Endodermal cell (in vitro differentiated cells): ENCODE results near the gene FCN1. TPM values are rescaled to one million over a fixed set of nuclear protein-coding genes. Genes with fewer than 3 reads are reported as not detected.
"Not testable (repeated sequence)": the region's sequence is repeated elsewhere in the genome, so short reads cannot be mapped to it uniquely, and the experiment has no call there.

Experiments used
- DNase-seq: peaks from one replicate; pipeline ENCODE4 v3.0.0-alpha.2; 2017
- H3K27ac ChIP-seq: 2 replicates; pipeline ENCODE4 v1.5.1; 2013; ENCODE audit warnings: mild to moderate bottlenecking, low read depth, low read length, moderate library complexity
- H3K27me3 ChIP-seq: 2 replicates; pipeline ENCODE4 v1.6.1; 2013; ENCODE audit warnings: mild to moderate bottlenecking, low read length, moderate library complexity; ENCODE audit not compliant: insufficient read depth, control insufficient read depth, poor library complexity, severe bottlenecking
- H3K36me3 ChIP-seq: 2 replicates; pipeline ENCODE4 v1.7.0; 2013; ENCODE audit warnings: mild to moderate bottlenecking, low read length, moderate library complexity; ENCODE audit not compliant: control insufficient read depth, insufficient read depth
- H3K4me1 ChIP-seq: one replicate; pipeline ENCODE4 v1.7.0; 2013; ENCODE audit warnings: low read length; ENCODE audit not compliant: control insufficient read depth, insufficient read depth
- H3K4me3 ChIP-seq: 2 replicates; pipeline ENCODE4 v1.5.1; 2013; ENCODE audit warnings: mild to moderate bottlenecking, low read length, moderate library complexity
- H3K9ac ChIP-seq: 2 replicates; pipeline ENCODE4 v1.6.1; 2013; ENCODE audit warnings: mild to moderate bottlenecking, low read length, moderate library complexity; ENCODE audit not compliant: poor library complexity, severe bottlenecking; ENCODE audit errors: extremely low read depth
- H3K9me3 ChIP-seq: 2 replicates; pipeline ENCODE4 v1.6.1; 2013; ENCODE audit warnings: mild to moderate bottlenecking, low read length, moderate library complexity; ENCODE audit not compliant: control insufficient read depth
- H3K27ac Mint-ChIP-seq: 2 replicates; pipeline ENCODE4 v1.8.0; 2020; ENCODE audit warnings: mixed read lengths
- H3K27me3 Mint-ChIP-seq: 2 replicates; pipeline ENCODE4 v1.8.0; 2021; ENCODE audit warnings: mild to moderate bottlenecking, mixed read lengths; ENCODE audit not compliant: insufficient read depth
- H3K36me3 Mint-ChIP-seq: 2 replicates; pipeline ENCODE4 v1.8.0; 2020; ENCODE audit warnings: low read depth, mixed read lengths
- H3K4me1 Mint-ChIP-seq: 2 replicates; pipeline ENCODE4 v1.8.0; 2020; ENCODE audit warnings: mixed read lengths
- H3K4me3 Mint-ChIP-seq: 2 replicates; pipeline ENCODE4 v1.8.0; 2020; ENCODE audit warnings: mild to moderate bottlenecking, moderate library complexity, mixed read lengths
- H3K9me3 Mint-ChIP-seq: 2 replicates; pipeline ENCODE4 v1.8.0; 2020; ENCODE audit warnings: mild to moderate bottlenecking, mixed read lengths
- CTCF ChIP-seq: fragments of 200-600 bp; sonication (generic); conservative IDR thresholded peaks from 2 replicates; pipeline ENCODE4 v1.5.0; 2021; ENCODE audit warnings: antibody characterized with exemption, mild to moderate bottlenecking
- WGBS, 2 experiments: methylation state at CpG; one replicate each; pipeline versions ENCODE4 v1.1.5 to v1.1.7; 2013; ENCODE audit warnings: missing lambda C conversion rate in 2 of 2, mixed read lengths in 1 of 2; ENCODE audit not compliant: insufficient coverage in 1 of 2, insufficient read length in 1 of 2; 5-methylcytosine and 5-hydroxymethylcytosine counted together
- total RNA-seq, 2 donors: library from RNA; stranded (reverse); fragmentation: NEBNext Ultra II Directional in 1 of 2; extraction: Animal tissue kit (Norgen Biotek cat#: 25700) in 1 of 2; gene quantifications; 2 replicates in 1 of 2; 3 replicates in 1 of 2; pipeline ENCODE4 v1.2.1, GENCODE V29; 2021

The FCN1 gene
- total RNA-seq, 2 donors from 2014 or later: not detected

GRCh38 chr9:134858051-134858841 is 59.5 kb downstream of the FCN1 start:
- no peaks in the 10 kb centered on the region for H3K4me1 Mint-ChIP-seq
- H3K27ac Mint-ChIP-seq: no peak overlapping the region
- Histone ChIP-seq H3K4me3 (no peak overlapping the region), H3K27me3 (no peaks in the 10 kb centered on the region), H3K9me3 (no peaks in the 10 kb centered on the region), H3K27ac (no peak overlapping the region), H3K9ac (no peak overlapping the region), H3K36me3 (no peaks in the 10 kb centered on the region), H3K4me1 (no peaks in the 10 kb centered on the region)
- no peaks in the 10 kb centered on the region for H3K27me3 Mint-ChIP-seq
- no peak overlapping the region for H3K4me3 Mint-ChIP-seq
- TF ChIP-seq CTCF: no peak
- peaks cover 8% of the 10 kb centered on the region for H3K9me3 Mint-ChIP-seq
- no peaks in the 10 kb centered on the region for H3K36me3 Mint-ChIP-seq
- peak; percentile 43 for DNase-seq
- 82 to 85% methylated on average over 10 to 11 of the region's 11 CpGs for WGBS, 2 experiments

- H3K4me1 Mint-ChIP-seq, H3K36me3 Mint-ChIP-seq, H3K9me3 ChIP-seq, H3K27me3 Mint-ChIP-seq, H3K36me3 ChIP-seq, H3K9me3 Mint-ChIP-seq, H3K4me3 Mint-ChIP-seq, H3K27ac ChIP-seq, H3K27ac Mint-ChIP-seq, H3K4me1 ChIP-seq, H3K4me3 ChIP-seq, H3K9ac ChIP-seq, DNase-seq, H3K27me3 ChIP-seq: not testable (repeated sequence)
- 88 to 100% methylated on average over 1 to 2 of the region's 2 CpGs for WGBS, 2 experiments
Measured at GRCh38 chr9:134857451-134857850, 60.3 kb downstream of the FCN1 start.

- no peaks in the 10 kb centered on the region for H3K27me3 ChIP-seq
- no peaks in the 10 kb centered on the region for H3K27me3 Mint-ChIP-seq
Measured at GRCh38 chr9:134855900-134856377, 61.8 kb downstream of the FCN1 start.

More at GRCh38 chr9:134855900-134856377, 61.8 kb downstream of the FCN1 start:
- Histone ChIP-seq H3K36me3 (no peaks in the 10 kb centered on the region), H3K4me3 (no peak overlapping the region), H3K9me3 (peaks cover 7% of the 10 kb centered on the region), H3K4me1 (no peaks in the 10 kb centered on the region), H3K9ac (no peak overlapping the region), H3K27ac (no peak overlapping the region)
- TF ChIP-seq CTCF: no peak
- 86 to 93% methylated on average over 3 to 8 of the region's 9 CpGs for WGBS, 2 experiments
- Mint-ChIP-seq H3K9me3 (peaks cover 6% of the 10 kb centered on the region), H3K36me3 (no peaks in the 10 kb centered on the region), H3K4me3 (no peak overlapping the region), H3K27ac (peak overlapping the region; percentile 3), H3K4me1 (no peaks in the 10 kb centered on the region)
- DNase-seq: no peak

Other genes starting within 250 kb of the FCN1 start
- gene FCN2, start 37.1 kb downstream of the FCN1 start, total RNA-seq: not detected
- gene OLFM1, start 169.8 kb upstream of the FCN1 start, total RNA-seq: 10 to 100 TPM; 11.0 to 23.2 TPM